GM19351 (cell line): ENCODE data around the gene VWF.

Experiments used
- ATAC-seq: cut with Tn5 transposase; IDR thresholded peaks from one replicate; pipeline ENCODE4 v1.9.1; 2021; ENCODE audit warnings: mild to moderate bottlenecking, moderate library complexity; ENCODE audit not compliant: unreplicated experiment

Gene VWF

GRCh38 chr12:5899675-5900074 lies 224.8 kb downstream of the VWF start:
- no peak for ATAC-seq

DNA sequence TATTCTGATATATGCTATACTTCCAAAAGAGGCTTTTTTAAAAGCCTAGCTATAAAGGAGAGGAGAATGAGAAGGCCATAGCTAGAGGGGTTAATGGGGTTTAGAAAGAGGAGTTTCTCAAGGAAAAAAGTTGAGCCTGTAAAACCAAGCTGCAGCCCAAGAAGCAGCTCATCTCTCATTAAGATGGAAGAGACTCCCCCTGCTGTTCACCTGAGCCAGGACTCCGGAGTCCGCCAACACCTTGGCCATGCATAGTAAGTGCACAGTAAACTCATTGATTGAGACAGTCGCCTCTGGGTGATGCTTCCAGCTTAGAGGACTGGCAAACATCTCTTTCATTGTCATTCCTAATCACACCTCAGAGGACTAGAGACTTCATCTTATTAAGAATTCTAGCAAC lies 225.6 kb downstream of the VWF start:
- ATAC-seq, result no peak
